ENCODE measurements around the gene FAF1. TPM values are rescaled to one million over a fixed set of nuclear protein-coding genes. Genes with fewer than 3 reads are reported as not detected.
A peak's percentile ranks its signal among the peaks of the same experiment; 100 is the strongest.

The FAF1 gene
- total RNA-seq, 2 experiments from 2014 or later: 64.5 to 73.1 TPM

DNA sequence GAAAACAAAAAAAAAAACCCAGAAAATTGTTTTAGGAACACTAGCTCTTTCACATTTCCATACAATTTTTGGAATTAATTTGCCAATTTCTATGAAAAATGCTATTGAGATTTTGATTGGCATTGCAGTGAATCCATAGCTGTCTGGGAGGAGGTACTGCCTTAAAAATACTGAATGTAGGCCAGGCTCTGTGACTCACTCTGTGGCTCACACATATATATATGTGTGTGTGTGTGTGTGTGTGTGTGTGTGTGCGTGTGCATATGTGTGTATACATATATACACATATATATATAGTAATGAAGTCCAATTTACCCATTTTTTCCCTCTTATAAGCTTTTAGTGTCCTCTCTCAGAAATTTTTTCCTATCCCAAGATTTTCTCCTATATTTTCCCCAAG lies 322.6 kb downstream of the FAF1 start:
- no peak for ATAC-seq
- ChIA-PET POLR2A (no interaction called here), CTCF (interaction anchor here (1.1 kb wide), 1 partner anchor 23 kb away, joined by 3 read pairs; no protein-coding TSS in a partner anchor)
- DNase-seq: no peak
- H3K36me3 Mint-ChIP-seq (ENCODE audit: low read depth): peaks cover 4% of the 10 kb centered on the region
- no peak overlapping the region for H3K27ac Mint-ChIP-seq
- intact Hi-C loops (cut with DNase I, micrococcal nuclease): no loop called here
- H3K27me3 Mint-ChIP-seq: no peaks in the 10 kb centered on the region
- H3K4me3 Mint-ChIP-seq: no peak overlapping the region
- H3K4me1 Mint-ChIP-seq: no peaks in the 10 kb centered on the region
- no peaks in the 10 kb centered on the region for H3K9me3 Mint-ChIP-seq (ENCODE audit: low read depth)

DNA sequence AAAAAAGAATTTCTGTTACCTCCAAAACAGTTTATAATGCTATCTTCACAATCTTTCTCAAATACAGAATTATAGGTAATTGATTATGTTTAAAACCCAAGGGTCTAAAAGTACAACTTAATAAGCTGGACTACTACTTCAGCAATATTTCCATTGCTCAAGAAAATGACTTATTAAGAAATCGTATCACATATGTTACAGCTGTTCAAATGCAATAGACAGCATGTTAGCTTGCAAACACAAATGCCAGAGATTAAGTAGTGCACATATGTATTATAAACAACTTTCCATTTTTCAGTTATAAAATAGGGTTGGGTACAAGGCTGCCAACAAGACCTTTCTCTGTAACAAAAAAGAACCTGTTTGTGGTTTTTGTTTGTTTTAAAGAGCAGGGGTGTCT lies 325.8 kb downstream of the FAF1 start:
- peaks cover 3% of the 10 kb centered on the region for H3K36me3 Mint-ChIP-seq (ENCODE audit: low read depth)
- POLR2A ChIA-PET: no interaction called here

DNA sequence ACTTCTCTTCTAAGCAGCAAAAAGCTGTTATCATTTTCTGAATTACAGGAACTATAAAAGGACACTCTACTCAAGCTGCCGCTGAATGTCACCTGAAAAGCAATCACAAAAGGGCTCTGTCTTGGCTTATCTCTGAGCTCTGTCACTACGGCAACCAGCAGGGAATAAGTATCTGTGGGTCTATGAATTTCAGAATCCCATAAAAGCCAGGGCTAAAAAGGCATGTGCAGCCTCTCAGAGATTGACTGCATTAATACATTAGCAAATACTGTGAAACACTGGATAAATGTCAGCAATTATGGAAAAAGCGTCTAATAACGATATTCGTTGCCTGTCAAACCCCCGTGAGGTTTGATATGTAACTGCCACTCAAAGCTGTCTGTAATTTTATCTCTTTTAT lies 326.6 kb downstream of the FAF1 start:
- ATAC-seq (no peak), DNase-seq (no peak)
- Mint-ChIP-seq H3K9me3 (ENCODE audit: low read depth) (no peaks in the 10 kb centered on the region), H3K4me3 (no peak overlapping the region), H3K27ac (no peak overlapping the region), H3K4me1 (no peaks in the 10 kb centered on the region), H3K36me3 (ENCODE audit: low read depth) (peaks cover 2% of the 10 kb centered on the region), H3K27me3 (no peaks in the 10 kb centered on the region)
- ChIA-PET CTCF (interaction anchor here (1.0 kb wide), 1 partner anchor 14 kb away, joined by 3 read pairs; no protein-coding TSS in a partner anchor), POLR2A (no interaction called here)
- intact Hi-C loops (cut with DNase I, micrococcal nuclease): no loop called here

More for the DNA sequence above, 325.8 kb downstream of the FAF1 start:
- H3K4me1 Mint-ChIP-seq: no peaks in the 10 kb centered on the region
- H3K27me3 Mint-ChIP-seq: no peaks in the 10 kb centered on the region
- H3K9me3 Mint-ChIP-seq (ENCODE audit: low read depth): no peaks in the 10 kb centered on the region
- intact Hi-C loops (cut with DNase I, micrococcal nuclease): no loop called here
- H3K4me3 Mint-ChIP-seq: no peak overlapping the region
- H3K27ac Mint-ChIP-seq: no peak overlapping the region
- DNase-seq (no peak), ATAC-seq (no peak)
- CTCF ChIA-PET: interaction anchor here (0.6 to 1.0 kb wide), 2 partner anchors 15 to 30 kb away, joined by 3 read pairs; no protein-coding TSS in a partner anchor

DNA sequence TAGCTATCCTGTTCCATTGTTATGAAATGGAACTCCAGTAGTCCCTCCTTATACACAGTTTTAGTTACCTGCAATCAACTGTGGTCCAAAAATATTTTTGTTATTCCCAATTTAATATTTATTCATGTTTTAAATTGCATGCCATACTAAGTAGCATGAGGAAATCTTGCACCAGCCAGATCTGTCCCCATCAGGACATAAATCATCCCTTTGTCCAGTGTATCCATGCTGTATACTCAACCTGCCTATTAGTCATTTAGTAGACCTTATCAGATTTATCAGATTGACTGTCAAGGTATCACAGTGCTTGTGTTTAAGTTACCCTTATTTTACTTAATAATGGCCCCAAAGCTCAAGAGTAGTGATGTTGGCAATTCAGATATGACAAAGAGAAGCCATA lies 328.9 kb downstream of the FAF1 start:
- POLR2A ChIA-PET: no interaction called here
- Mint-ChIP-seq H3K9me3 (ENCODE audit: low read depth) (no peaks in the 10 kb centered on the region), H3K27ac (no peak overlapping the region), H3K27me3 (no peaks in the 10 kb centered on the region), H3K4me1 (no peaks in the 10 kb centered on the region), H3K36me3 (ENCODE audit: low read depth) (peaks cover 4% of the 10 kb centered on the region), H3K4me3 (no peak overlapping the region)
- DNase-seq: no peak
- intact Hi-C loops (cut with DNase I, micrococcal nuclease): no loop called here
- no peak for ATAC-seq
- CTCF ChIA-PET: no interaction called here

DNA sequence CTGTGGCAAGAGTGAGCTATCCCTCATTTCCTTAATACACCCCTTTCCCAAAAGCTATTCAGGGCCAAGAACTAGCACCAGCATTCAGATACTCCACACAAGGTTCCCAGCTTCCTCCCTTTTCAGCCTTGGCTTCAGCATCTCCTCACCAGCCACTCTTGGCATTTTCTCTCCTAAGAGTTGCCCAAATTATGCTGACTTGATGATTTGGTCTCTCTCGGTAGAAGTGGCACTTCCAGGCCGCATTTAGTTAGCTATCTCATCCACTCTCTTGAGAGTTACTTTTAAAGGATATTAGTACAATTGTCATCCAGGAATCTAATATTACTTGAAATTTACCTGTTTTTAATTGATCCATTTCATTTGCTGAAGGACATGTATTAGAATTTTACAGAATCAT lies 337.8 kb downstream of the FAF1 start:
- POLR2A ChIA-PET: no interaction called here
- ATAC-seq: no peak

GRCh38 chr1:50620680-50621329 lies 339.3 kb downstream of the FAF1 start:
- H3K4me3 Mint-ChIP-seq: no peak overlapping the region
- POLR2A ChIA-PET: no interaction called here
- H3K36me3 Mint-ChIP-seq (ENCODE audit: low read depth): peaks cover 16% of the 10 kb centered on the region
- no peaks in the 10 kb centered on the region for H3K27me3 Mint-ChIP-seq
- intact Hi-C loops (cut with DNase I, micrococcal nuclease): no loop called here
- ATAC-seq (no peak), DNase-seq (no peak)
- H3K9me3 Mint-ChIP-seq (ENCODE audit: low read depth): peaks cover 4% of the 10 kb centered on the region
- no peaks in the 10 kb centered on the region for H3K4me1 Mint-ChIP-seq
- H3K27ac Mint-ChIP-seq: no peak overlapping the region
- CTCF ChIA-PET: no interaction called here

More for the DNA sequence above, 337.8 kb downstream of the FAF1 start:
- H3K27ac Mint-ChIP-seq: no peak overlapping the region
- H3K27me3 Mint-ChIP-seq: no peaks in the 10 kb centered on the region
- H3K4me1 Mint-ChIP-seq: no peaks in the 10 kb centered on the region
- intact Hi-C loops (cut with DNase I, micrococcal nuclease): no loop called here
- H3K36me3 Mint-ChIP-seq (ENCODE audit: low read depth): peaks cover 16% of the 10 kb centered on the region
- CTCF ChIA-PET: no interaction called here
- no peak for DNase-seq
- H3K4me3 Mint-ChIP-seq: no peak overlapping the region
- peaks cover 4% of the 10 kb centered on the region for H3K9me3 Mint-ChIP-seq (ENCODE audit: low read depth)

- H3K9me3 Mint-ChIP-seq (ENCODE audit: low read depth): peaks cover 4% of the 10 kb centered on the region
- no peak overlapping the region for H3K4me3 Mint-ChIP-seq
- intact Hi-C loops (cut with DNase I, micrococcal nuclease): no loop called here
- peaks cover 6% of the 10 kb centered on the region for H3K36me3 Mint-ChIP-seq (ENCODE audit: low read depth)
- ATAC-seq (no peak), DNase-seq (no peak)
- H3K4me1 Mint-ChIP-seq: peaks cover 3% of the 10 kb centered on the region
- POLR2A ChIA-PET: interaction anchor here (0.6 kb wide), 1 partner anchor 304 kb away, joined by 3 read pairs; no protein-coding TSS in a partner anchor
- H3K27ac Mint-ChIP-seq: no peak overlapping the region
- CTCF ChIA-PET: interaction anchor here (0.5 to 0.6 kb wide), 2 partner anchors 23 to 968 kb away, joined by 3 read pairs; no protein-coding TSS in a partner anchor
- no peaks in the 10 kb centered on the region for H3K27me3 Mint-ChIP-seq
Observed at GRCh38 chr1:50615036-50615750, 344.9 kb downstream of the FAF1 start.

- DNase-seq (no peak), ATAC-seq (no peak)
- H3K4me1 Mint-ChIP-seq: peaks cover 3% of the 10 kb centered on the region
- no peak overlapping the region for H3K27ac Mint-ChIP-seq
- POLR2A ChIA-PET: no interaction called here
- intact Hi-C loops (cut with DNase I, micrococcal nuclease): no loop called here
- H3K4me3 Mint-ChIP-seq: no peak overlapping the region
- no peaks in the 10 kb centered on the region for H3K27me3 Mint-ChIP-seq
- CTCF ChIA-PET: no interaction called here
- no peaks in the 10 kb centered on the region for H3K36me3 Mint-ChIP-seq (ENCODE audit: low read depth)
- no peaks in the 10 kb centered on the region for H3K9me3 Mint-ChIP-seq (ENCODE audit: low read depth)
Observed at GRCh38 chr1:50611675-50612074, 348.4 kb downstream of the FAF1 start.

- H3K27me3 Mint-ChIP-seq: no peaks in the 10 kb centered on the region
- H3K36me3 Mint-ChIP-seq (ENCODE audit: low read depth): no peaks in the 10 kb centered on the region
- ChIA-PET CTCF (no interaction called here), POLR2A (no interaction called here)
- H3K4me3 Mint-ChIP-seq: no peak overlapping the region
- intact Hi-C loops (cut with DNase I, micrococcal nuclease): no loop called here
- H3K27ac Mint-ChIP-seq: no peak overlapping the region
- DNase-seq (no peak), ATAC-seq (no peak)
- no peaks in the 10 kb centered on the region for H3K9me3 Mint-ChIP-seq (ENCODE audit: low read depth)
- H3K4me1 Mint-ChIP-seq: peaks cover 3% of the 10 kb centered on the region
Observed at GRCh38 chr1:50610563-50610962, 349.5 kb downstream of the FAF1 start.

DNA sequence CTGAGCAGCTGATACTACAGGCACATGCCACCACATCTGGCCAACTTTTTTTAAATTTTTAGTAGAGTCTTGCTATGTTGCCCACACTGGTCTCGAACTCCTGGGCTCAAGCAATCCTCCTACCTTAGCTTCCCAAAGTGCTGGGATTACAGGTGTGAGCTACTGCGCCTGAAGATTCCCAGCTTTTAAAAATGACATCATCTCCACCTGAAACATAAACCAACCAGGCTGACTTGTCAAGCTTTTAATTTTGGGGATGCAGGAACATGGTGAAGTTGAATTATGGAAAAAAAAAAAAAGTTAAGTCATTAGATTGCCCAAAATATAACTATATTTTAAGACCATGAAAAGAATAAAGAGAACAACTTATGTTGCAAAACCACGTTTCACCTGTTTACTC lies 350.6 kb downstream of the FAF1 start:
- CTCF ChIA-PET: interaction anchor here (0.7 kb wide), 1 partner anchor 9 kb away, joined by 3 read pairs; no protein-coding TSS in a partner anchor
- no peaks in the 10 kb centered on the region for H3K36me3 Mint-ChIP-seq (ENCODE audit: low read depth)
- ATAC-seq (no peak), DNase-seq (no peak)
- H3K27ac Mint-ChIP-seq: no peak overlapping the region
- POLR2A ChIA-PET: no interaction called here
- H3K9me3 Mint-ChIP-seq (ENCODE audit: low read depth): no peaks in the 10 kb centered on the region
- intact Hi-C loops (cut with DNase I, micrococcal nuclease): no loop called here
- H3K4me1 Mint-ChIP-seq: peaks cover 3% of the 10 kb centered on the region
- H3K27me3 Mint-ChIP-seq: no peaks in the 10 kb centered on the region
- H3K4me3 Mint-ChIP-seq: no peak overlapping the region

DNA sequence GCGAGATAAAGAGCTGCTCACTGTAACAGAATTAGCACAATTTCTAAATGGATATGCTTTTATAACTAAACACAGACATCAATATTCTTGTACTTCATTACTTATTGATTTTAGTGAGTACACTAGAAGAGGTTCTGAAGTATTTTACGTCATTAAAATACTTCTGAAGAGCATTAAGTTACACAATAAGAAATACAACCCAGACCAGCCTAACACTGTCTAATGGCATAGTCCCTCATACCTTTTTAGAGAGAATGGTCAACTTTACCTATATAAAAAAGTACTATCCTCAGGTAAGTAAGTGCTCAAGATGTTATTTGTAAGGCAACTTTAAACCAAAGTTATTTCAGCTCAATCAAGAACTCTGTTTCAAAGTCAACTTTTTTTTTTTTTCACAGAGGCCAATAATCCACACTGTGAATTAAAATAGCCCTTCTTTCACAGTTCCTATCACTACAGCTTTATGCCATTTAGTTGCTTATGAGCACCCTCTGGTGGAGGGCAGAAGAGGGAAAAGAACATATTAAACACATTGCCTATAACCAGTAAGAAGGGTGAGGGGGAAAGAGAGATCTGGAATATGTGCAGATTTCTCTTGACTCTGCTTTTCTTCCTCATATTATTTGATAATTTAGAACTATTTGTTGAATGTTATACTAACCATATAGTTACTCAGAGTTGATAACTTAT lies 354.7 kb downstream of the FAF1 start:
- DNase-seq (peak; percentile 16), ATAC-seq (no peak)
- intact Hi-C loops (cut with DNase I, micrococcal nuclease): loop anchor here (1.0 kb wide), 1 partner anchor 237 kb away; no protein-coding TSS in a partner anchor
- Mint-ChIP-seq H3K4me3 (no peak overlapping the region), H3K36me3 (ENCODE audit: low read depth) (no peaks in the 10 kb centered on the region), H3K9me3 (ENCODE audit: low read depth) (no peaks in the 10 kb centered on the region), H3K27ac (no peak overlapping the region), H3K4me1 (no peaks in the 10 kb centered on the region), H3K27me3 (no peaks in the 10 kb centered on the region)
- ChIA-PET POLR2A (no interaction called here), CTCF (interaction anchor here (1.9 kb wide), 1 partner anchor 31 kb away, joined by 5 read pairs; no protein-coding TSS in a partner anchor)
